ENCODE measurements around the gene RNF145.

GRCh38 chr5:159207686-159208513 is 1.5 kb downstream of the RNF145 start:
- TF ChIP-seq CTCF (IDR thresholded peaks at IDR 0.05) (no peak), POLR2A (IDR thresholded peaks at IDR 0.05) (peak in 2 of 3 donors; percentile 60 to 75)

Data from body of pancreas (tissue), 4 donors.